Measurements from ENCODE around the gene GASK1A.

The GASK1A gene

GRCh38 chr3:42996021-42996420 lies 16.9 kb downstream of the GASK1A start:
- H3K36me3 ChIP-seq (ENCODE audit: control insufficient read depth in 5 of 5, insufficient read depth in 5 of 5, low read length in 5 of 5): no peaks in the 10 kb centered on the region
- no peak overlapping the region for H3K4me3 ChIP-seq (ENCODE audit: low read depth in 1 of 5, low read length in 5 of 5)
- no peaks in the 10 kb centered on the region for H3K9me3 ChIP-seq (ENCODE audit: control insufficient read depth in 5 of 5, low read length in 5 of 5)
- H3K27me3 ChIP-seq (ENCODE audit: control insufficient read depth in 5 of 5, insufficient read depth in 4 of 5, low read length in 5 of 5): no peaks in the 10 kb centered on the region
- no peak overlapping the region for H3K9ac ChIP-seq (ENCODE audit: low read length in 5 of 5)
- H3K27ac ChIP-seq (ENCODE audit: low read depth, low read length): no peak overlapping the region
- peaks cover 4 to 47% (median 25%) of the 10 kb centered on the region in 5 donors for H3K4me1 ChIP-seq (ENCODE audit: control insufficient read depth in 5 of 5, insufficient read depth in 5 of 5, low read length in 5 of 5)

DNA sequence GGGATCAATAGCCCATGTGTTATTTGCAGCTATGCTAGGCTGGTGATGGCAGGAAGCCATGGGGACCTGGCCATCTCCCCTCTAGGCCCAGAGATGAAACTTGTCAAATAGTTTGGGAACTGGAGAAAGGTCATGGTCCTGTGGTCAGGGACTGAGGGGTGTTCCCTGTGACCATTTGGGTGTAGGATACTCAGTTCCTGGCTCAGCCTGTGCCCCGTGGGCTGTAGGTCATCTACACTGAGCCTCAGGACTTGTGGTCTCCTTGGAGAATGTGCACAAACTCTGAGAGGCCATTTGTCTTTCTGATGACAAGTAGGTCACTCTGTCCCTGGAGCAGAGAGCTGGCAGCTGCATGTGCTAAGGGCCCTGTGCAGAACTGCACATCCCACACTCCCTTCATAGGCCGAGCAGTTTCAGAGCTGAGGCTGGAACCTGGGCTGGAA lies 17.5 kb downstream of the GASK1A start:
- Histone ChIP-seq H3K4me3 (ENCODE audit: low read depth in 1 of 5, low read length in 5 of 5) (no peak overlapping the region), H3K9ac (ENCODE audit: low read length in 5 of 5) (no peak overlapping the region), H3K27me3 (ENCODE audit: control insufficient read depth in 5 of 5, insufficient read depth in 4 of 5, low read length in 5 of 5) (no peaks in the 10 kb centered on the region), H3K9me3 (ENCODE audit: control insufficient read depth in 5 of 5, low read length in 5 of 5) (no peaks in the 10 kb centered on the region), H3K27ac (ENCODE audit: low read depth, low read length) (no peak overlapping the region), H3K4me1 (ENCODE audit: control insufficient read depth in 5 of 5, insufficient read depth in 5 of 5, low read length in 5 of 5) (peaks cover 4 to 47% (median 29%) of the 10 kb centered on the region in 5 donors), H3K36me3 (ENCODE audit: control insufficient read depth in 5 of 5, insufficient read depth in 5 of 5, low read length in 5 of 5) (no peaks in the 10 kb centered on the region)

DNA sequence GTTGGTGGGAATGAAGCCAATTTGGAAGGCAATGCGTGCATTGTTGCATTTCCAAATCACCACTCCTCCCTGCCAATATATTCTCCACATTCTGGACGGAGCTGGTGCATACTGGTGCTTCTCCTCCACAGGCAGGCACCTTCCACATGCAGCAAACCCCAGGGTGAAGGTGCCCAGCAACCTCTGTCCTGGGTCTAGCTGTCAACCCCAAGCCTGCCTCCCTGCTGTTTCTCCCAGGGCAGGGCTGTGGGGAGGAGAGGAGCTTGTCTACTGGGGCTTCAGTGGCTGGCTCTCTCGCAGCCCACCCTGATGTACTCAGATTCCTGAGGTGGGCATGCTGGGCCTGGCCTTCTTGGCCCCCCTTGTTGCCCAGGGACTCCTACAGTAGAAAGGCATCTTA lies 20.1 kb downstream of the GASK1A start:
- Histone ChIP-seq H3K4me3 (ENCODE audit: low read depth in 1 of 5, low read length in 5 of 5) (no peak overlapping the region), H3K9me3 (ENCODE audit: control insufficient read depth in 5 of 5, low read length in 5 of 5) (no peaks in the 10 kb centered on the region), H3K36me3 (ENCODE audit: control insufficient read depth in 5 of 5, insufficient read depth in 5 of 5, low read length in 5 of 5) (no peaks in the 10 kb centered on the region), H3K9ac (ENCODE audit: low read length in 5 of 5) (no peak overlapping the region), H3K27me3 (ENCODE audit: control insufficient read depth in 5 of 5, insufficient read depth in 4 of 5, low read length in 5 of 5) (no peaks in the 10 kb centered on the region), H3K4me1 (ENCODE audit: control insufficient read depth in 5 of 5, insufficient read depth in 5 of 5, low read length in 5 of 5) (peaks cover 6 to 56% (median 45%) of the 10 kb centered on the region in 5 donors), H3K27ac (ENCODE audit: low read depth, low read length) (no peak overlapping the region)

DNA sequence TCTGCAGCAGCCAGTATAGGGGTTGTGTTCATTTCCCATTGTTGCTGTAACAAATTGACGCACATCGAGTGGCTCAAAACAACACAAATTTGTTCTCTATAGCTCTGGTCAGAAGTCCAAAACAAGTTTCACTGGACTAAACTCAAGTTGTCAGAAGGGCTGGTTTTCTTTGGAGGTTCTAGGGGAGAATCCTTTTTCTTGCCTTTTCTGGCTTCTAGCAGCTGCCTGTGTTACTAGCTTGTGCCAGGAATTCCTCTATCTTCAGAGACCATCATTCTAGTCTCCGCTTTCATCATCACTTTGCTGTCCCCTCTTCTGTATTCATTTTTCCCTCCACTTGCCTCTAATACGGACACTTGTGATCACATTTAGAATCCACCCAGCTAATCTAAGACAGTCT lies 20.5 kb downstream of the GASK1A start:
- H3K4me3 ChIP-seq (ENCODE audit: low read depth in 1 of 5, low read length in 5 of 5): no peak overlapping the region
- no peak overlapping the region for H3K9ac ChIP-seq (ENCODE audit: low read length in 5 of 5)
- H3K27me3 ChIP-seq (ENCODE audit: control insufficient read depth in 5 of 5, insufficient read depth in 4 of 5, low read length in 5 of 5): no peaks in the 10 kb centered on the region
- H3K4me1 ChIP-seq (ENCODE audit: control insufficient read depth in 5 of 5, insufficient read depth in 5 of 5, low read length in 5 of 5): peaks cover 6 to 56% (median 45%) of the 10 kb centered on the region in 5 donors
- H3K9me3 ChIP-seq (ENCODE audit: control insufficient read depth in 5 of 5, low read length in 5 of 5): no peaks in the 10 kb centered on the region
- no peaks in the 10 kb centered on the region for H3K36me3 ChIP-seq (ENCODE audit: control insufficient read depth in 5 of 5, insufficient read depth in 5 of 5, low read length in 5 of 5)
- peak overlapping the region; percentile 80 for H3K27ac ChIP-seq (ENCODE audit: low read depth, low read length)

GRCh38 chr3:43000387-43000786 lies 21.3 kb downstream of the GASK1A start:
- H3K27ac ChIP-seq (ENCODE audit: low read depth, low read length): peak overlapping the region; percentile 80
- H3K9me3 ChIP-seq (ENCODE audit: control insufficient read depth in 5 of 5, low read length in 5 of 5): no peaks in the 10 kb centered on the region
- no peak overlapping the region for H3K9ac ChIP-seq (ENCODE audit: low read length in 5 of 5)
- no peaks in the 10 kb centered on the region for H3K36me3 ChIP-seq (ENCODE audit: control insufficient read depth in 5 of 5, insufficient read depth in 5 of 5, low read length in 5 of 5)
- H3K4me1 ChIP-seq (ENCODE audit: control insufficient read depth in 5 of 5, insufficient read depth in 5 of 5, low read length in 5 of 5): peaks cover 6 to 56% (median 45%) of the 10 kb centered on the region in 5 donors
- H3K4me3 ChIP-seq (ENCODE audit: low read depth in 1 of 5, low read length in 5 of 5): no peak overlapping the region
- H3K27me3 ChIP-seq (ENCODE audit: control insufficient read depth in 5 of 5, insufficient read depth in 4 of 5, low read length in 5 of 5): no peaks in the 10 kb centered on the region

- Histone ChIP-seq H3K4me1 (ENCODE audit: control insufficient read depth in 5 of 5, insufficient read depth in 5 of 5, low read length in 5 of 5) (peaks cover 6 to 56% (median 45%) of the 10 kb centered on the region in 5 donors), H3K9me3 (ENCODE audit: control insufficient read depth in 5 of 5, low read length in 5 of 5) (no peaks in the 10 kb centered on the region), H3K27me3 (ENCODE audit: control insufficient read depth in 5 of 5, insufficient read depth in 4 of 5, low read length in 5 of 5) (no peaks in the 10 kb centered on the region), H3K4me3 (ENCODE audit: low read depth in 1 of 5, low read length in 5 of 5) (peak overlapping the region in 3 of 5 donors; percentile 26 to 47 (median 45)), H3K36me3 (ENCODE audit: control insufficient read depth in 5 of 5, insufficient read depth in 5 of 5, low read length in 5 of 5) (no peaks in the 10 kb centered on the region), H3K27ac (ENCODE audit: low read depth, low read length) (peak overlapping the region; percentile 80), H3K9ac (ENCODE audit: low read length in 5 of 5) (no peak overlapping the region)
Measured at GRCh38 chr3:43001094-43001553, 22.0 kb downstream of the GASK1A start.

- H3K4me1 ChIP-seq (ENCODE audit: control insufficient read depth in 5 of 5, insufficient read depth in 5 of 5, low read length in 5 of 5): peaks cover 5 to 52% (median 41%) of the 10 kb centered on the region in 5 donors
- H3K27me3 ChIP-seq (ENCODE audit: control insufficient read depth in 5 of 5, insufficient read depth in 4 of 5, low read length in 5 of 5): no peaks in the 10 kb centered on the region
- H3K4me3 ChIP-seq (ENCODE audit: low read depth in 1 of 5, low read length in 5 of 5): peak overlapping the region; percentile 11 to 54 (median 45)
- no peaks in the 10 kb centered on the region for H3K9me3 ChIP-seq (ENCODE audit: control insufficient read depth in 5 of 5, low read length in 5 of 5)
- peak overlapping the region; percentile 80 for H3K27ac ChIP-seq (ENCODE audit: low read depth, low read length)
- no peaks in the 10 kb centered on the region for H3K36me3 ChIP-seq (ENCODE audit: control insufficient read depth in 5 of 5, insufficient read depth in 5 of 5, low read length in 5 of 5)
- peak overlapping the region in 1 of 5 donors; percentile 1 for H3K9ac ChIP-seq (ENCODE audit: low read length in 5 of 5)
Measured at GRCh38 chr3:43001556-43002121, 22.5 kb downstream of the GASK1A start.

GRCh38 chr3:43004282-43004681 lies 25.2 kb downstream of the GASK1A start:
- no peak overlapping the region for H3K27ac ChIP-seq (ENCODE audit: low read depth, low read length)
- no peaks in the 10 kb centered on the region for H3K27me3 ChIP-seq (ENCODE audit: control insufficient read depth in 5 of 5, insufficient read depth in 4 of 5, low read length in 5 of 5)
- H3K9me3 ChIP-seq (ENCODE audit: control insufficient read depth in 5 of 5, low read length in 5 of 5): no peaks in the 10 kb centered on the region
- no peak overlapping the region for H3K4me3 ChIP-seq (ENCODE audit: low read depth in 1 of 5, low read length in 5 of 5)
- no peaks in the 10 kb centered on the region for H3K36me3 ChIP-seq (ENCODE audit: control insufficient read depth in 5 of 5, insufficient read depth in 5 of 5, low read length in 5 of 5)
- no peak overlapping the region for H3K9ac ChIP-seq (ENCODE audit: low read length in 5 of 5)
- H3K4me1 ChIP-seq (ENCODE audit: control insufficient read depth in 5 of 5, insufficient read depth in 5 of 5, low read length in 5 of 5): peaks cover 2 to 40% (median 31%) of the 10 kb centered on the region in 5 donors

- Histone ChIP-seq H3K36me3 (ENCODE audit: control insufficient read depth in 5 of 5, insufficient read depth in 5 of 5, low read length in 5 of 5) (no peaks in the 10 kb centered on the region), H3K27me3 (ENCODE audit: control insufficient read depth in 5 of 5, insufficient read depth in 4 of 5, low read length in 5 of 5) (no peaks in the 10 kb centered on the region), H3K4me3 (ENCODE audit: low read depth in 1 of 5, low read length in 5 of 5) (no peak overlapping the region), H3K4me1 (ENCODE audit: control insufficient read depth in 5 of 5, insufficient read depth in 5 of 5, low read length in 5 of 5) (peaks cover 2 to 30% (median 22%) of the 10 kb centered on the region in 5 donors), H3K27ac (ENCODE audit: low read depth, low read length) (no peak overlapping the region), H3K9me3 (ENCODE audit: control insufficient read depth in 5 of 5, low read length in 5 of 5) (no peaks in the 10 kb centered on the region), H3K9ac (ENCODE audit: low read length in 5 of 5) (no peak overlapping the region)
Measured at GRCh38 chr3:43005253-43005652, 26.1 kb downstream of the GASK1A start.

DNA sequence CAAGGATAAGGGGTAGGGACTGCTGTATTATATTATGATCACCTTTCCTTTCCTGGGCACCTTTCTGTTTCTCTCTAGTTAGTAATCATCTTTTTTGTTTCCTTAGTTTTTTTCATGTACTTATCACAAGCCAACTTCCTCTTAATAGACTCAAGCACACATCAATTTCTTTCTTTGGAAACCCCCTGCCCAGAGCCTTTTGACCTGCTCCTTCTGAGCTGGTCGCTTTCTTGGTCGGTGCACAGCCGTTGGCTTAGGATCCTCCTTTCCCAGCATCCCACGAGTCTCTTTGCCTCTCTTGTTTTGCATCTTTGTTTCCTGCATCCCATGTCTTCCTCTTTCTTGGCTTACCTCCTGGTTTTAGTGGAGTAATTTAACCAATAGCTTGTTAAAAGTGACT lies 26.9 kb downstream of the GASK1A start:
- no peak overlapping the region for H3K27ac ChIP-seq (ENCODE audit: low read depth, low read length)
- no peaks in the 10 kb centered on the region for H3K27me3 ChIP-seq (ENCODE audit: control insufficient read depth in 5 of 5, insufficient read depth in 4 of 5, low read length in 5 of 5)
- H3K36me3 ChIP-seq (ENCODE audit: control insufficient read depth in 5 of 5, insufficient read depth in 5 of 5, low read length in 5 of 5): no peaks in the 10 kb centered on the region
- H3K9me3 ChIP-seq (ENCODE audit: control insufficient read depth in 5 of 5, low read length in 5 of 5): no peaks in the 10 kb centered on the region
- H3K4me1 ChIP-seq (ENCODE audit: control insufficient read depth in 5 of 5, insufficient read depth in 5 of 5, low read length in 5 of 5): peaks cover 2 to 23% (median 14%) of the 10 kb centered on the region in 5 donors
- H3K9ac ChIP-seq (ENCODE audit: low read length in 5 of 5): no peak overlapping the region
- no peak overlapping the region for H3K4me3 ChIP-seq (ENCODE audit: low read depth in 1 of 5, low read length in 5 of 5)

Measured in subcutaneous abdominal adipose tissue (tissue), 5 donors.